Muscle layer of colon (tissue), 2 donors: ENCODE results near the gene ZC3HAV1L.
"Not testable (repeated sequence)": the region's sequence is repeated elsewhere in the genome, so short reads cannot be mapped to it uniquely, and the experiment has no call there.

ENCODE experiments used
- H3K27ac ChIP-seq: one replicate; pipeline ENCODE4 v1.7.0; 2013; ENCODE audit warnings: low read depth, mild to moderate bottlenecking, low read length, moderate library complexity
- H3K27me3 ChIP-seq, 2 donors: one replicate each; pipeline ENCODE4 v1.7.0; 2013; ENCODE audit warnings: low read length in 2 of 2, mild to moderate bottlenecking in 2 of 2; ENCODE audit not compliant: insufficient read depth in 2 of 2, control insufficient read depth in 1 of 2
- H3K36me3 ChIP-seq: one replicate; pipeline ENCODE4 v1.7.0; 2013; ENCODE audit warnings: mild to moderate bottlenecking, low read length; ENCODE audit not compliant: insufficient read depth
- H3K4me1 ChIP-seq: one replicate; pipeline ENCODE4 v1.7.0; 2013; ENCODE audit warnings: mild to moderate bottlenecking, low read length; ENCODE audit not compliant: insufficient read depth
- H3K4me3 ChIP-seq, 2 donors: one replicate each; pipeline ENCODE4 v1.7.0; 2013; ENCODE audit warnings: low read length in 2 of 2, low read depth in 1 of 2, mild to moderate bottlenecking in 1 of 2, moderate library complexity in 1 of 2
- H3K9ac ChIP-seq: one replicate; pipeline ENCODE4 v1.7.0; 2013; ENCODE audit warnings: low read length
- H3K9me3 ChIP-seq: one replicate; pipeline ENCODE4 v1.7.0; 2013; ENCODE audit warnings: mild to moderate bottlenecking, low read length
- donor health status: abdominal sarcoma.
- donor health status: Adenocarcinoma of cecum.

The ZC3HAV1L gene

GRCh38 chr7:138978541-138979184 lies 57.2 kb downstream of the ZC3HAV1L start:
- H3K27me3 ChIP-seq = no peaks in the 10 kb centered on the region
- H3K4me3 ChIP-seq = no peak overlapping the region
- no peaks in the 10 kb centered on the region for H3K9me3 ChIP-seq
- peaks cover 7% of the 10 kb centered on the region for H3K4me1 ChIP-seq
- no peak overlapping the region for H3K27ac ChIP-seq
- H3K9ac ChIP-seq = no peak overlapping the region
- H3K36me3 ChIP-seq = no peaks in the 10 kb centered on the region

GRCh38 chr7:138976161-138976560 lies 59.7 kb downstream of the ZC3HAV1L start:
- H3K4me1 ChIP-seq, H3K27ac ChIP-seq, H3K36me3 ChIP-seq, H3K4me3 ChIP-seq, H3K9ac ChIP-seq, H3K27me3 ChIP-seq, H3K9me3 ChIP-seq: not testable (repeated sequence)
